Right lobe of liver (tissue), 4 donors: Measurements from ENCODE around the gene NEO1.

ENCODE experiments used
- POLR2A ChIP-seq: fragments of 450-650 bp; IDR thresholded peaks from one replicate; pipeline ENCODE4 v1.6.1; 2017; ENCODE audit warnings: antibody characterized with exemption, mild to moderate bottlenecking
- TF ChIP-seq, protein P1 (sequence below), 4 donors: fragments of 200-600 bp in 3 of 4; fragments of 450-650 bp in 1 of 4; IDR thresholded peaks; one replicate each; pipeline versions ENCODE4 v1.5.1 to v1.8.0; 2016 to 2022; ENCODE audit warnings: antibody characterized with exemption in 4 of 4, mild to moderate bottlenecking in 2 of 4
- donor health status: DM: no; HTN: no; CAD: no.
- donor health status: DM: no; HTN: no; CAD: no.
- donor health status: DM: no; HTN: yes; CAD: no.

DNA sequence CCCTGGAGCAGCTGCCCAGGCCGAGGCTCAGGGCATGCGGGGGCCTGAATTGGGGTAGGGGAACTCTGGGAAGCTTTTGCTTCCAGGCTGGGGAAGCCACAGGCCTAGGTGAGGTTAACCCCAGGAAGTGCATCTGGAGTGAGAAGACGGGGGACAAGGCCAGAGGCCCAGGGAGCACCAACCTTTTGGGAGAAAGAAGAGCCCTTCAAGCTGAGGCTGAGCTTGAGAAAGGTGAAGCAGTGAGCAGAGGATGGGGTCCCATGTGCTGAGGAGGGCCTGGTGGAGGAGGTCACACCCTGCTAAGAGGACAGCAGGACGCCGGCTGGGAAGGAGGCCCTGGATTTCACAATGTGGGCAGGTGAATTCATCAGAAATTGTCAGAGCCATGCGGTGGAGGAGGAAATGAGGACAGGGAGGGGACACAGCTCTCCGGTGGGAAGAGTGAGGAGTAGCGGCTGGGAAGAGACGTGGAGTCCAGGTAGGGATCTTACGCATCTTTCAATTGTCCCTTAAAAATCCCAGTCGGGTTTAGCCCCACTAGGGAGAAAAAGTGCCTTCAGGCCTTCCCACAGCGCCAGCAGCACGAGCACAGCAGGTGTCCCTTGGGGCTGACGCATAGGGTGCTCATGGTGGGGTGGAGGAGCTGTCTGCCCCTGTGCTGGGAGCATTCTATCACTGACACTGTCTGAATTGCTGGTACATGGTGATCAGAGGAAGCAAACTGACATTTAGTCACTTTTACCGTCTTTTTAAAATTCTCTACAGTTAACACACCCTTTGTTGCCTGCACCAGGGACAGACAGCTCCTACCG is 265.6 kb downstream of the NEO1 start:
- TF ChIP-seq, protein P1, sequence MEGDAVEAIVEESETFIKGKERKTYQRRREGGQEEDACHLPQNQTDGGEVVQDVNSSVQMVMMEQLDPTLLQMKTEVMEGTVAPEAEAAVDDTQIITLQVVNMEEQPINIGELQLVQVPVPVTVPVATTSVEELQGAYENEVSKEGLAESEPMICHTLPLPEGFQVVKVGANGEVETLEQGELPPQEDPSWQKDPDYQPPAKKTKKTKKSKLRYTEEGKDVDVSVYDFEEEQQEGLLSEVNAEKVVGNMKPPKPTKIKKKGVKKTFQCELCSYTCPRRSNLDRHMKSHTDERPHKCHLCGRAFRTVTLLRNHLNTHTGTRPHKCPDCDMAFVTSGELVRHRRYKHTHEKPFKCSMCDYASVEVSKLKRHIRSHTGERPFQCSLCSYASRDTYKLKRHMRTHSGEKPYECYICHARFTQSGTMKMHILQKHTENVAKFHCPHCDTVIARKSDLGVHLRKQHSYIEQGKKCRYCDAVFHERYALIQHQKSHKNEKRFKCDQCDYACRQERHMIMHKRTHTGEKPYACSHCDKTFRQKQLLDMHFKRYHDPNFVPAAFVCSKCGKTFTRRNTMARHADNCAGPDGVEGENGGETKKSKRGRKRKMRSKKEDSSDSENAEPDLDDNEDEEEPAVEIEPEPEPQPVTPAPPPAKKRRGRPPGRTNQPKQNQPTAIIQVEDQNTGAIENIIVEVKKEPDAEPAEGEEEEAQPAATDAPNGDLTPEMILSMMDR (IDR thresholded peaks at IDR 0.05): no peak
- TF ChIP-seq POLR2A: no peak
